GM10266 (cell line): ENCODE data around the gene OBP2A.
"Not testable (repeated sequence)": the region's sequence is repeated elsewhere in the genome, so short reads cannot be mapped to it uniquely, and the experiment has no call there.

Experiments
- DNase-seq: peaks from one replicate; pipeline ENCODE4 v3.0.0; 2012; ENCODE audit errors: extremely low spot score
- TF ChIP-seq, protein P1 (sequence below): IDR thresholded peaks from 2 replicates; pipeline ENCODE4 v1.5.1; 2012; ENCODE audit warnings: mild to moderate bottlenecking, low read depth; ENCODE audit not compliant: control insufficient read depth, insufficient read depth; ENCODE audit errors: missing control alignments

Gene OBP2A

DNA sequence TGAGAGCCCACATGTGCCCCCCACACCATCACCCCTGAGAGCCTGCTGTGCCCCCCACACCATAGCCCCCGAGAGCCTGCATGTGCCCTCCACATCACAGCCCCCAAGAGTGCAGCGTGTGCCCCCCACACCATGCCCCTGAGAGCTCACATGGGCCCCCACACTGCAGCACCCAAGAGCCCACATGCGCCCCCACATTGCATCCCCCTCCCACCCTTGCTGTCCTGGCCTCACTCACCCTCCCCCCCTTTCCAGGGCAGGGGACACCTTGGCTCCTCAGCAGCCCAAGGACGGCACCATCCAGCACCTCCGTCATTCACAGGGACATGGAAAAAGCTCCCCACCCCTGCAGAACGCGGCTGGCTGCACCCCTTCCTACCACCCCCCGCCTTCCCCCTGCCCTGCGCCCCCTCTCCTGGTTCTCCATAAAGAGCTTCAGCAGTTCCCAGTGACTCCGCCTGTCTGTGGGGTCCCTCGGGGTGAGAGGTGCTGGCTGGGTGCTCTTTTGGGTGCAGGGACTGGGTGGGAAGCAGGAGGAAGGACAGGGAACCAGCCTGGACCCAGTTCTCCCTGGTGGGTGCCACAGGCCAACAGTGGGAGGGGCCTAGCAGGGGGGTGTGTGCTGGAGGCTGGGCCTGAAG, 19.7 kb upstream of the OBP2A start:
- DNase-seq = no peak
- TF ChIP-seq, protein P1, sequence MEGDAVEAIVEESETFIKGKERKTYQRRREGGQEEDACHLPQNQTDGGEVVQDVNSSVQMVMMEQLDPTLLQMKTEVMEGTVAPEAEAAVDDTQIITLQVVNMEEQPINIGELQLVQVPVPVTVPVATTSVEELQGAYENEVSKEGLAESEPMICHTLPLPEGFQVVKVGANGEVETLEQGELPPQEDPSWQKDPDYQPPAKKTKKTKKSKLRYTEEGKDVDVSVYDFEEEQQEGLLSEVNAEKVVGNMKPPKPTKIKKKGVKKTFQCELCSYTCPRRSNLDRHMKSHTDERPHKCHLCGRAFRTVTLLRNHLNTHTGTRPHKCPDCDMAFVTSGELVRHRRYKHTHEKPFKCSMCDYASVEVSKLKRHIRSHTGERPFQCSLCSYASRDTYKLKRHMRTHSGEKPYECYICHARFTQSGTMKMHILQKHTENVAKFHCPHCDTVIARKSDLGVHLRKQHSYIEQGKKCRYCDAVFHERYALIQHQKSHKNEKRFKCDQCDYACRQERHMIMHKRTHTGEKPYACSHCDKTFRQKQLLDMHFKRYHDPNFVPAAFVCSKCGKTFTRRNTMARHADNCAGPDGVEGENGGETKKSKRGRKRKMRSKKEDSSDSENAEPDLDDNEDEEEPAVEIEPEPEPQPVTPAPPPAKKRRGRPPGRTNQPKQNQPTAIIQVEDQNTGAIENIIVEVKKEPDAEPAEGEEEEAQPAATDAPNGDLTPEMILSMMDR = no peak

DNA sequence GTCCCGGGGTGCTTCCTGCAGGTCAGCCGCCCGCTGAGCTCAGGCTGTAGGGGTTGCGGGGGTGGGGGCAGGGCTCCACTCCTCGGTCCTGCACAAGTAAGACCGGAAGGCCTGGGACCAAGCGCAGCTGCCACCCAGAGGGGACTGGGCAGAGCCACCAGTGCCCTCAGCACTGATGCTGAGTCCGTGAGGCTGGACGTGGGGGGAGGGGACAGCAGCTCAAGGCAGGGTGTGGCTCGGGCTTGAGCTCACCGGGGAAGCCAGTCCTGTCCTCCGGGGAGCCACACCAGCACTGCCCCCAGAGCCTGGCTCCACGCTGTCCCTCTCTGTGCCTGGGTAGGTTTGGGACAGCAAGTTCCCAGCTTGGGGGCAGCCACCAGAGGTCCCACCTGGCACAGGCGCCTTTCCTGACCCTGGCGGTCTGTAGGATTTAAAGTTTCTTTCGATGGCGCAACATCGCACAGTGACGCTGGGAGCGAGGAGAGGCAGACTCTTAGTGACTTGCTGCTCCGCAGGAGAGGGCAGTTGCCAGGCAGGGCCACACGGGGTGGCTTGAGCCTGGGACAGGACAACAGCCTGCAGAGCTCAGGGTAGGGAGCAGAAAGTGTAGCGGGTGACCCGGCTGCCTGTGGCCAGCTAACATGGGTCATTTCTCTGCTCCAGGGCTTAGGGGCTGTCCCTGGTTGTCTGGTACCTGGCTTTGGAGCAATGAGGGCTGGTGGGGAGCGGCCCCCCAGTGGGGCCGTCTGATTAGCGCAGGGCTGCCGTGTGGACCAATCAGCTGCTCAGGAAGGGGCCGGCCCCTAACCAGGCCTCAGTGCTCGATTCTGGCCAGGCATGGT, 19.0 kb upstream of the OBP2A start:
- DNase-seq = no peak
- TF ChIP-seq, protein P1 = no peak

DNA sequence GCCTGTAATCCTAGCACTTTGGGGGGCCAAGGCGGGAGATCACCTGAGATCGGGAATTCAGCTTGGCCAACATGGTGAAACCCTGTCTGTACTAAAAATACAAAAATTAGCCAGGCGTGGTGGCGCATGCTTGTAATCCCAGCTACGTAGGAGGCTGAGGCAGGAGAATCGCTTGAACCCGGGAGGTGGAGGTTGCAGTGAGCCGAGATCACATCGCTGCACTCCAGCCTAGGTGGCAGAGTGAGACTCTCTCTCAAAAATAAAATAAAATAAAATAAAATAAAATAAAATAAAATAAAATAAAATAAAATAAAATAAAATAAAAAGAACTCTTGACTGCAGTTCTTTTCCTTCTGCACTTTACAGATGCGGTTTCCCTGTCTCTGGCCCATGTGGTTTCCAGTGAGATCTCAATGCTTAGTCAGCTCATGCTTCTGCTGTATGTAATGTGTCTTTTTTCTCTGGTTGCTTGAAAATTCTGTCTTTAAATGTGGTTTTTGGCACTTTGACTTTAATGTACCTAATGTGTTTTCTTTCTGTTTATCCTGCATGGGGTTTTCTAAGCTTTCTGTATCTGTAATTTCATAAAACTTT, 17.0 kb upstream of the OBP2A start:
- DNase-seq = not testable (repeated sequence)

DNA sequence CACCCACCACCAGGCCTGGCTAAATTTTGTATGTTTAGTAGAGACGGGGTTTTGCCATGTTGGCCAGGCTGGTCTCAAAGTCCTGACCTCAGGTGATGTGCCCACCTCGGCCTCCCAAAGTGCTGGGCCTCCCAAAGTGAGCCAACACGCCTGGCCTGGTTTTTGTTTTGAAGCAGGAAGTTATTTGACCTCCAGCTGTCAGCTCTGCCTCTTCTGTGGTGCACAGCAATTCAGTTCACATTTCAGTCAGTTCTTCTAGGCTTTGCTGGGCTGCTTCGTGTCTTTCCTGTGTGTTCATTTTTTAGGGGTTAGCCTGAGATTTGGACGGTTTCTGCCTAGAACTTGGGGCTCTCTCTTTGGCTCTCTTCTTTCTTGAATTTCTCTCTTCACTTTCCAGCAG, 15.8 kb upstream of the OBP2A start:
- TF ChIP-seq, protein P1 = no peak
- DNase-seq = no peak

DNA sequence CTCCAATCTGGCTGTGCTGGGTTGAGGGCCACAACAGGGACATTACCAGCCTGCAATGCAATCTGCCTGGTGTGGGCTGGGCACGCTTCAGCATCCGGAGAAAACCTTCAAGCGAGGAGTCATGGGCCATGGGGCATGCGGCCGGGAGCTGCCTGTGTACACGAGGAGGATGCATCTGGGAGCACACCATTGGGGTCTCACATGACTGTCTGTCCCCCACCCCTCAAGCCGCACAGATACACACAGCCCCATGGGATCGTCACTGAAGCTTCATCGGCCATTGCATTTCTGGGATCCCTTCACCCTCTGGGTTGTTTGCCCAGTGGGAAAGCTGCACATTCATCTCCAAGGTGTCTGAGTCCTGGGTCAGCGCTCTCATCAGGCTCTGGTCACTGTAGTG, 14.8 kb upstream of the OBP2A start:
- no peak for DNase-seq
- TF ChIP-seq, protein P1 = no peak

DNA sequence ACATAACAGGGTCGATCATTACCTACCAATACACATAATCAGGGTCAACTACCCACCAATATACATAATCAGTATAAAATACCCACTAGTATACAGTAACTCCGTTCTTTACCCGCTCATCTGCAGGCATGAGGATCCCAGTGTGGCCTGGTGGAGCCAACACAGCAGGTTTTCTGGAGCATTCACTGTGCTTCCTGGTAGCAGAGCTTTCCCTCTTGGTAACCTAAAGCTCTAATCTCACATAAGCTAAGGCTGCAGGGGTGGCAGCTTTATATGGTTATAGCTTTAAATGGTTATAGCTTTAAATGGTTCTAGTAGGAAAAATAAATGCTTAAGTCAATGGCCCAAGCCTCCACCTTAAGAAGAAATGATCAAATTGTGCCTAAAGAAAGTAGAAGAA, 12.8 kb upstream of the OBP2A start:
- DNase-seq = no peak
- TF ChIP-seq, protein P1 = no peak

DNA sequence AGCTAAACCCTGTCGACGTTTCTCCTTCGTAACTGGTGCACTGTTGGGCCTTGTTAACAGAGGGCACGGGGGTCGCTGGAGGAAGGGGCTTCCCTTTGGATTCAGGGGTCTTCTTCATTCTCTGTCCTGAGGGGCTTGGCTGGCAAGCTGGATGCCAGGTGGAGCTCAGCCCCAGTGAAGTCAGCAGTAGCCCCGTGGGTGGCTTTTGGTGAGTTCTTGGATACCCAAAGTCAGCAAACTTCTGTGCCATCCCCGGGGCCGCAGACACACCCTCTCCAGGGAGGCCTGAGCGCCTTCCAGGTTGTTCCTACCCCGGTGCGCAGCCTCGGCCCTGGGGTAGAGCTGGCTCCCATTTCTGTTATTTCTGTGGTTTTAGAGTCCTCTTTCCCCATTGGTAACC, 12.3 kb upstream of the OBP2A start:
- no peak for DNase-seq
- TF ChIP-seq, protein P1 = no peak

DNA sequence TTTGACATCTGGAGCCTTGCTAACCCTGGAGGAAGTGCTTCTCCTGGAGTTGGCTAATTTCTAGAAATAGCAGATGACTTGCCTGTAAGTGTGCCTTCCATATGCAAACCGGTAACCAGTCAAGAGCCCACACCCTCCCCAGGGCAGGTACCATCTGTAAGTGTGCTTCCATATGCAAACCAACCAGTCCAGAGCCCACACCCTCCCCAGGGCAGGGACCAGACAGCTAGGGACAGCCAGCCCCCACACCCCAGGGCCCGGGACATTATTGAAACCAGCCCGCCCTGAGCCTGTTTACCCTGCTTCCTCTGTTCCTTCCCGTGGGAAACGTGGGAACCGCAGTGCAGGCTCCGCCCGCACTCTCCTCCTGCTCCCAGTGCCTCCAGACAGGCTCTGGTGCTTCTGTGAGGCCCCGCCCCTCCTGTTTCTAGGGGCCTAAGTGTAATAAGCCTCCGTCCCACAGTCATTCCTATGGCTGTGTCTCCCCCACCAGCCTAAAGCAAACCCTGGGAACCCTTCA, 11.7 kb upstream of the OBP2A start:
- not testable (repeated sequence) for DNase-seq

DNA sequence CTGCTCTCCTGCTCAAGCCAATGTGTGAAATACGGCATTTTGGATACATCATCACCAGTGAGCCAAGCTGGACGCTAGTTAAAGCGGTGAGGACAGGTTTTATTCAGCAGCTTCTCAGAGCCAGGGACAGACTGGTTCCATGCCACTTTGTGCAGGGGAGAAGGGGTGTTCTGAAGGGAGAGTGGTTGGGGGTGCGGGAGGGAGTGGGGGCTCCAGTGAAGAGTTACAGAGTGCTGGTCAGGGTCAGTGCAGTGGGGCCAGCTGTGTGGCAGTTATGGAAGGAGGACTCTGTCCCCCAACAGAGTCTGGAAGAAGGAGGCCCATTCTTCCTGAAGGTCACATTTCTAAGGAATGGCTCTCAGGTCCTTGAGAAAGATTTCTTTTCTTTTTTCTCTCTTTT, 11.1 kb upstream of the OBP2A start:
- not testable (repeated sequence) for DNase-seq

DNA sequence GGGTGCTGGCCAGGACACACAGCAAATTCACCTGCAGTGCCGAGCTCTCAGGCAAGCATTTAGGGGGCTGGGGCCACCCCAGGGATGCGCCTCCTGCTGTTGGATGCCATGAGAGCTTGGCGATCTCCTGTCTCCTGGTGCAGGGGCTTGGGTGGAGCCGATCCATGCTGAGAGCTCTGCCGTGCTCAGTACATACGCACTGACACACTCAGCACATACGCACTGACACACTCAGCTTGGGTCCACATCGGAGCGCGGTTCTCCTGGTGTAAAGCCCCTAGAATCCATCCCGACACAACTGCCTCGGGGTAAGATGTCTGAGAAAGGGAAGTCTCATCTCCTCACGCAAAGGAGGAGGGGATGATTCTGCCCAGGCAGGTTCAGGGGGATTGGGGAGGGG, 10.3 kb upstream of the OBP2A start:
- DNase-seq = not testable (repeated sequence)
